Gastrocnemius medialis (tissue), 4 donors: ENCODE data around the gene SCARB1. TPM values are rescaled to one million over a fixed set of nuclear protein-coding genes. Genes with fewer than 3 reads are reported as not detected.
"Not testable (repeated sequence)": the region's sequence is repeated elsewhere in the genome, so short reads cannot be mapped to it uniquely, and the experiment has no call there.

Experiments used
- ATAC-seq, 2 donors: fragments of 150-250 bp; one replicate each; pipeline ENCODE4 v1.9.1; 2016
- DNase-seq, 2 donors: peaks; one replicate each; pipeline ENCODE4 v3.0.0-alpha.2; 2019
- H3K27ac ChIP-seq, 4 donors: fragments of 200-600 bp; sonication (generic); 1 replicate in 1 of 4; 2 replicates in 3 of 4; pipeline ENCODE4 v1.5.1; 2016 to 2018; ENCODE audit warnings: mild to moderate bottlenecking in 2 of 4, moderate library complexity in 1 of 4
- H3K27me3 ChIP-seq, 3 donors: fragments of 200-600 bp; sonication (generic) in 2 of 3; 1 replicate in 1 of 3; 2 replicates in 2 of 3; pipeline versions ENCODE4 v1.5.1 to v1.6.0; 2016 to 2019; ENCODE audit warnings: mild to moderate bottlenecking in 1 of 3, moderate library complexity in 1 of 3
- H3K36me3 ChIP-seq, 2 donors: fragments of 200-600 bp; sonication (generic) in 1 of 2; one replicate each; pipeline ENCODE4 v1.5.1; 2017 to 2018
- H3K4me1 ChIP-seq, 2 donors: fragments of 200-600 bp; sonication (generic) in 1 of 2; one replicate each; pipeline ENCODE4 v1.5.1; 2016 to 2017; ENCODE audit warnings: mild to moderate bottlenecking in 2 of 2
- H3K4me3 ChIP-seq, 4 donors: fragments of 200-600 bp; sonication (generic) in 3 of 4; 1 replicate in 1 of 4; 2 replicates in 3 of 4; pipeline ENCODE4 v1.5.1; 2016 to 2019; ENCODE audit warnings: mild to moderate bottlenecking in 2 of 4
- H3K9me3 ChIP-seq, 3 donors: fragments of 200-600 bp; sonication (generic) in 2 of 3; 1 replicate in 1 of 3; 2 replicates in 2 of 3; pipeline ENCODE4 v1.5.1; 2016 to 2019
- POLR2A ChIP-seq, 2 donors: fragments of 450-650 bp; IDR thresholded peaks; one replicate each; pipeline ENCODE4 v1.6.1; 2017; ENCODE audit warnings: antibody characterized with exemption in 2 of 2, mild to moderate bottlenecking in 2 of 2, moderate library complexity in 2 of 2
- in situ Hi-C, 4 donors: fragments of 200-750 bp; cut with MboI; loops; one replicate each; pipeline versions ENCODE4 v1.15.0 to v1.8.0; 2017; ENCODE audit warnings: low sequenced_read_pairs in 4 of 4
- intact Hi-C: fragments of 100-400 bp; cut with DNase I; formaldehyde crosslinking; loops from one replicate; pipeline ENCODE4 v1.15.1; 2023; ENCODE audit warnings: low total_unique reads
- total RNA-seq, 4 donors: library from RNA; depleted of rRNA; stranded (reverse); fragments of >200 nt; gene quantifications; one replicate each; pipeline versions ENCODE4 v1.1.0 to v1.2.3, GENCODE V29; 2016
- TF ChIP-seq, protein P1 (sequence below), 5 experiments: fragments of 450-650 bp in 3 of 5; fragments of 200-600 bp in 2 of 5; sonication (generic) in 2 of 5; IDR thresholded peaks in 4 of 5; conservative IDR thresholded peaks in 1 of 5; 1 replicate in 4 of 5; 2 replicates in 1 of 5; pipeline ENCODE4 v1.5.1; 2016 to 2019; ENCODE audit warnings: antibody characterized with exemption in 5 of 5, mild to moderate bottlenecking in 3 of 5, moderate library complexity in 3 of 5

Gene SCARB1
- total RNA-seq, 4 donors from 2014 or later, result 5.4 to 8.7 (median 6.2) TPM

DNA sequence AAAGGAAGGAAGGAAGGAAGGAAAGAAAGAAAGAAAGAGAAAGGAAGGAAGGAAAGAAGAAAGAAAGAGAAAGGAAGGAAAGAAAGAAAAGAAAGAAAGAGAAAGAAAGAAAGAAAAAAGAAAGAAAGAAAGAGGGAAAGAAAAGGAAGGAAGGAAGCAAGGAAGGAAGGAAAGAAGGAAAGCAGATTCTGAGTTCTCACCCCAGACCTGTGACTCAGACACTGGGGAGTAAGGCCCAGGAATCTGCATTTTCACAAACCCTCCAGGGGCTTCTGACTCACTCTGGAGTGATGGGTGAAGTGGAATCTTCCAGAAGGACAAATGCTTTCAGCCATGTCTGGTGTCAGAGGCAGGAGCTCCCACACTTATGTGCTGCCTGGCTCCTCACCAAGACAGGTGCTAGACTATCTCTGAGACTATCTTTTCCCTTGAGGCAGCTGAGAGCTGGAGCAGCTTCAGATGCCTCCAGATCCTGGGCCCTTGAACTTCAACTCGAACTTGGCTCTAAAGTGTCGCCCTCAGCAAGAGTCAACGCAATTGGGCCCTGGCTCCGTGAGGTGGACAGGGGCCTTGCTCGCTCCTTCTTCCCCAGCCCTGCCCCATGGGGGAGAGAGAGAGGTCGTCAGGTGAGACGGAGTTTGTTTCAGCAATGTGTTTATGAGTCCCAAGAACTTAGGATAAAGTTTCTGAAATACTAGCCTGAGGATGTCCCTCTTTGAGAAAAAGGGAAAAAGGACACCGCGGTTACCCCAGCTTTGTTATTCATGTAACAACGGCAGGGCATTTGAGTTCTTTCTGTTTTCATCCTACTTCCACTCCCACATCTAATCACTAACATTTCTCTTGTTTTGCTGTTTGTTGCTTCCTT is 19.8 kb upstream of the SCARB1 start:
- TF ChIP-seq POLR2A (IDR thresholded peaks at IDR 0.05), result no peak
- TF ChIP-seq, protein P1, sequence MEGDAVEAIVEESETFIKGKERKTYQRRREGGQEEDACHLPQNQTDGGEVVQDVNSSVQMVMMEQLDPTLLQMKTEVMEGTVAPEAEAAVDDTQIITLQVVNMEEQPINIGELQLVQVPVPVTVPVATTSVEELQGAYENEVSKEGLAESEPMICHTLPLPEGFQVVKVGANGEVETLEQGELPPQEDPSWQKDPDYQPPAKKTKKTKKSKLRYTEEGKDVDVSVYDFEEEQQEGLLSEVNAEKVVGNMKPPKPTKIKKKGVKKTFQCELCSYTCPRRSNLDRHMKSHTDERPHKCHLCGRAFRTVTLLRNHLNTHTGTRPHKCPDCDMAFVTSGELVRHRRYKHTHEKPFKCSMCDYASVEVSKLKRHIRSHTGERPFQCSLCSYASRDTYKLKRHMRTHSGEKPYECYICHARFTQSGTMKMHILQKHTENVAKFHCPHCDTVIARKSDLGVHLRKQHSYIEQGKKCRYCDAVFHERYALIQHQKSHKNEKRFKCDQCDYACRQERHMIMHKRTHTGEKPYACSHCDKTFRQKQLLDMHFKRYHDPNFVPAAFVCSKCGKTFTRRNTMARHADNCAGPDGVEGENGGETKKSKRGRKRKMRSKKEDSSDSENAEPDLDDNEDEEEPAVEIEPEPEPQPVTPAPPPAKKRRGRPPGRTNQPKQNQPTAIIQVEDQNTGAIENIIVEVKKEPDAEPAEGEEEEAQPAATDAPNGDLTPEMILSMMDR (IDR thresholded peaks at IDR 0.05 in 4 of 5, conservative IDR thresholded peaks at IDR 0.05 in 1 of 5), result no peak

DNA sequence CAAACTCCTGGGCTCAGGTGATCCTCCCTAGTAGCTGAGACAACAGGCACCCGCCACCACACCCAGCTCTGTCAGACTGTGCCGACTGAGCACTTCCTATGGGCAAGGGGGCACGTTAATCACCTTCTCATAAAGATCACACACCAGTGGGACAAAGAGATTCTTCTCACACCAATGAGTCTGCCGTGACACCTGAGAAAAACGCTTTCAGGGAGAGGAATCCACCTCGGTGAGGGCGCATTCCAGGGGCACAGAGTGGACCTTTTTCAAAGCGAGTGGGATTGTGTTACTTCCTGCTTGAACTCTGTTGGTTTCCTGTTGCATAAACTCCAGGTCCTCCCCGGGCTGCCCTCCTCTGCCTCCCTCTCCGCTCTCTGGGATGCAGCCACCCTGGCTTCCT is 17.5 kb upstream of the SCARB1 start:
- Histone ChIP-seq H3K4me3 (no peak overlapping the region), H3K4me1 (no peaks in the 10 kb centered on the region), H3K36me3 (no peaks in the 10 kb centered on the region), H3K9me3 (no peaks in the 10 kb centered on the region), H3K27ac (no peak overlapping the region), H3K27me3 (no peaks in the 10 kb centered on the region)
- TF ChIP-seq, protein P1 (IDR thresholded peaks at IDR 0.05 in 4 of 5, conservative IDR thresholded peaks at IDR 0.05 in 1 of 5), result no peak
- TF ChIP-seq POLR2A (IDR thresholded peaks at IDR 0.05), result no peak
- DNase-seq (no peak), ATAC-seq (no peak)
- in situ Hi-C loops, result no loop called here
- intact Hi-C loops, result no loop called here

More for the DNA sequence above, 19.8 kb upstream of the SCARB1 start:
- no peak for ATAC-seq
- in situ Hi-C loops, result no loop called here
- H3K27me3 ChIP-seq, result no peaks in the 10 kb centered on the region
- no peaks in the 10 kb centered on the region for H3K36me3 ChIP-seq
- intact Hi-C loops, result no loop called here
- no peak overlapping the region for H3K27ac ChIP-seq
- H3K4me1 ChIP-seq, result no peaks in the 10 kb centered on the region
- H3K9me3 ChIP-seq, result no peaks in the 10 kb centered on the region
- DNase-seq, result no peak
- H3K4me3 ChIP-seq, result no peak overlapping the region

DNA sequence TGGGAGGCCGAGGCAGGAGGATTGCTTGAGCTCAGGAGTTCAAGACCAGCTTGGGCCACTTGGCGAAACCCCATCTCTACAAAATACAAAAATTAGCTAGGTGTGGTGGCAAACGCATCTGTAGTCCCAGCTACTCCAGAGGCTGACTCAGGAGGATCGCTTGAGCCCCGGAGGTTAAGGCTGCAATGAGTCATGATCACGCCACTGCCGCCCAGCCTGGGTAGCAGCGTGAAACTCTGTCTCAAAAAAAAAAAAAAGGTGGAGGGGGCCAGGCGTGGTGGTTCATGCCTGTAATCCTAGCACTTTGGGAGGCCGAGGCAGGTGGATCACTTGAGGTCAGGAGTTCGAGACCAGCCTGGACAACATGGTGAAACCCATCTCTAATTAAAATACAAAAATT is 16.7 kb upstream of the SCARB1 start:
- ATAC-seq, H3K36me3 ChIP-seq, H3K4me3 ChIP-seq, intact Hi-C loops, H3K27ac ChIP-seq, in situ Hi-C loops, H3K27me3 ChIP-seq, DNase-seq, H3K4me1 ChIP-seq, H3K9me3 ChIP-seq: not testable (repeated sequence)

DNA sequence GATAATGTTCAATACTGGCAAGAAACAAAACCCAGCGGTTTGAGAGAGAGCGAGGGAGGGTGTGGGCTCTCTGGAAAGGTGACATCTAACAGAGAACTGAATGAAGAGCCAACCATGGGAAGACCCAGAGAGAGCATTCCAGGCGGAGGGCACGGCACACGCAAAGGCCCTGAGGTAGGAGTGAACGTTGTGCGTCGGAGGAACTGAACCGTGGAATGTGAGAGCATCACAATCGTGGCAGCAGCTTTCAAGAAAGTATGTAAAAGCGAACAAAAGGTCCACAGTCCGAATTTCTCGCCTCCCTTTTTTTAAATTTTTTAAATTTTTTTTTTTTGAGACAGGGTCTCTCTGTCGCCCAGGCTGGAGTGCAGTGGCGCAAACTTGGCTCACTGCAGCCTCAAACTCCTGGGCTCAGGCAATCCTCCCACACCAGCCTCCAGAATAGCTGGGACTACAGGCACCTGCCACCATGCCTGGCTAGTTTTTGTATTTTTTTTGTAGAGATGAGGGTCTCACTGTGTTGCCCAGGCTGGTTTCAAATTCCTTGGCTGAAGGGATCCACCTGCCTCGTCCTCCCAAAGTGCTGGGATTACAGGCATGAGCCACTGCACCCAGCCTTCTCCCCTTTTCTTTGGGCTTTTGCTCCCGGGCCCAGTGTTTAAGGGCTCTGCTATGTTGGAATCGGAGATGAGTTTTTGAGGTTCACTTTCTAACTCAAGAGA is 15.3 kb upstream of the SCARB1 start:
- H3K27me3 ChIP-seq, result no peaks in the 10 kb centered on the region
- H3K4me1 ChIP-seq, result no peaks in the 10 kb centered on the region
- DNase-seq, result no peak
- H3K36me3 ChIP-seq, result no peaks in the 10 kb centered on the region
- in situ Hi-C loops, result no loop called here
- intact Hi-C loops, result no loop called here
- no peaks in the 10 kb centered on the region for H3K9me3 ChIP-seq
- no peak overlapping the region for H3K27ac ChIP-seq
- no peak overlapping the region for H3K4me3 ChIP-seq
- no peak for ATAC-seq
- TF ChIP-seq, protein P1 (IDR thresholded peaks at IDR 0.05 in 4 of 5, conservative IDR thresholded peaks at IDR 0.05 in 1 of 5), result no peak
- TF ChIP-seq POLR2A (IDR thresholded peaks at IDR 0.05), result no peak

DNA sequence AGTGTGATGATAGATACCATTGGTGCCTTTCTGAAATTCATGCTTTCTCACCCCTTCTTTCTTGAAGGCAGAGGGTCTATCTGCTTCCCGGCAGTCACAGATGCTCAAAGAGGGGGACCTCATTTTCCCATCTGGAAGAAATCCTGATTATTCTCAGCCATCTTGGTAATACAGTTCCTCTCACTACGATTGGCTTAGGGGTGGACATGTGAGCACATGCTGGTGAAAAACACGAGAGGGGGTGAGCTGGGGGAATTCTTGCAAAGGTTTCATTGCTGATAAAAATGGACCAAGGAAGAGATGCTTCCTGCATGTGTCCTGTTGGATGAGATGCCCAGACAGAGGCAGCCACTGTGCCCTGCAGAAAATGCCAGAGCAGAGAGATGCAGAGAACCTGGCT is 13.8 kb upstream of the SCARB1 start:
- H3K27ac ChIP-seq, result no peak overlapping the region
- no peak for ATAC-seq
- H3K36me3 ChIP-seq, result no peaks in the 10 kb centered on the region
- no peaks in the 10 kb centered on the region for H3K9me3 ChIP-seq
- intact Hi-C loops (no loop called here), in situ Hi-C loops (no loop called here)
- no peak overlapping the region for H3K4me3 ChIP-seq
- TF ChIP-seq, protein P1 (IDR thresholded peaks at IDR 0.05 in 4 of 5, conservative IDR thresholded peaks at IDR 0.05 in 1 of 5), result no peak
- no peak for TF ChIP-seq POLR2A (IDR thresholded peaks at IDR 0.05)
- no peaks in the 10 kb centered on the region for H3K4me1 ChIP-seq
- no peaks in the 10 kb centered on the region for H3K27me3 ChIP-seq
- DNase-seq, result no peak
